22Rv1 (cell line): ENCODE measurements around the gene DUSP16.
"Not testable (repeated sequence)": the region's sequence is repeated elsewhere in the genome, so short reads cannot be mapped to it uniquely, and the experiment has no call there.

Experiments used
- H3K27ac ChIP-seq: fragments of 450-650 bp; 2 replicates; pipeline ENCODE4 v1.5.1; 2017
- ZFX ChIP-seq: fragments of 450-650 bp; IDR thresholded peaks from 2 replicates; pipeline ENCODE4 v1.6.1; 2017; ENCODE audit warnings: antibody characterized with exemption, borderline replicate concordance
- TF ChIP-seq, protein P1 (sequence below): fragments of 450-650 bp; IDR thresholded peaks from 2 replicates; pipeline ENCODE4 v1.5.1; 2017; ENCODE audit warnings: mild to moderate bottlenecking

Gene DUSP16

DNA sequence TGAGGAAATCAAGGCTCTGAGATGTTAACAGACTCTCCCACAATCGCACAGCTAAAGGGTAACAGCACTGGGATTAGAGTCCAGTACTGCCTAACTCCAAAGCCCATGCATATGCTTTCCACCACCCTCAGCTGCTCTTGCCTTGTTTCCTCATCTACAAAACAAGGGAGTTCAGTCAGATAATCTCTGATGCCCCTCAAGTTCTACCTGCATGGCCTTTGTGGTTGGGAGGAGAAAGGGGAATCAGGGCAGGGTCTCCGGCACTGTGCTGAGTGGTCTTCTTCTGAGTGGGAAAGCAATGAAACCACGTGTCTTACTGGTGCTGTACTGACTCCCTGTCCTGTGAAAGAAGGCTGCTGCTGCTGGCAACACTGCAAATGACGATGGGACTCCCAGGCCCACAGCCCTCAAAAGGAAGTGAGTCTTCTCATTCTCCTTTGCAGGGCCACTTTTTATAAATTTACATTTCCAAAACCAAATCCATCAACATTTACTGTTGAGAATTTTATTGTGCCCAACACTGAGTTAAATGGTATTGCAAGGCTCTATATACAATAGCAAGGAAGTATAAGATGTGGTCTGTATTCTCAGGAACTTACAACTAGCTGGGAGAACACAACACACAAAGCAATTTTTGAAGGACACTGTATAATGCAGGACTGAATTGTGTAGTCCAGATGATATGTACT, 19.7 kb upstream of the DUSP16 start:
- TF ChIP-seq ZFX, result no peak
- TF ChIP-seq, protein P1, sequence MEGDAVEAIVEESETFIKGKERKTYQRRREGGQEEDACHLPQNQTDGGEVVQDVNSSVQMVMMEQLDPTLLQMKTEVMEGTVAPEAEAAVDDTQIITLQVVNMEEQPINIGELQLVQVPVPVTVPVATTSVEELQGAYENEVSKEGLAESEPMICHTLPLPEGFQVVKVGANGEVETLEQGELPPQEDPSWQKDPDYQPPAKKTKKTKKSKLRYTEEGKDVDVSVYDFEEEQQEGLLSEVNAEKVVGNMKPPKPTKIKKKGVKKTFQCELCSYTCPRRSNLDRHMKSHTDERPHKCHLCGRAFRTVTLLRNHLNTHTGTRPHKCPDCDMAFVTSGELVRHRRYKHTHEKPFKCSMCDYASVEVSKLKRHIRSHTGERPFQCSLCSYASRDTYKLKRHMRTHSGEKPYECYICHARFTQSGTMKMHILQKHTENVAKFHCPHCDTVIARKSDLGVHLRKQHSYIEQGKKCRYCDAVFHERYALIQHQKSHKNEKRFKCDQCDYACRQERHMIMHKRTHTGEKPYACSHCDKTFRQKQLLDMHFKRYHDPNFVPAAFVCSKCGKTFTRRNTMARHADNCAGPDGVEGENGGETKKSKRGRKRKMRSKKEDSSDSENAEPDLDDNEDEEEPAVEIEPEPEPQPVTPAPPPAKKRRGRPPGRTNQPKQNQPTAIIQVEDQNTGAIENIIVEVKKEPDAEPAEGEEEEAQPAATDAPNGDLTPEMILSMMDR, result no peak
- no peak overlapping the region for H3K27ac ChIP-seq

GRCh38 chr12:12580716-12581115, 18.1 kb upstream of the DUSP16 start:
- H3K27ac ChIP-seq, result not testable (repeated sequence)

- TF ChIP-seq, protein P1, result no peak
- no peak for TF ChIP-seq ZFX
- peak overlapping the region; percentile 55 for H3K27ac ChIP-seq
These were observed 15.1 kb upstream of the DUSP16 start for GRCh38 chr12:12577786-12578185.

DNA sequence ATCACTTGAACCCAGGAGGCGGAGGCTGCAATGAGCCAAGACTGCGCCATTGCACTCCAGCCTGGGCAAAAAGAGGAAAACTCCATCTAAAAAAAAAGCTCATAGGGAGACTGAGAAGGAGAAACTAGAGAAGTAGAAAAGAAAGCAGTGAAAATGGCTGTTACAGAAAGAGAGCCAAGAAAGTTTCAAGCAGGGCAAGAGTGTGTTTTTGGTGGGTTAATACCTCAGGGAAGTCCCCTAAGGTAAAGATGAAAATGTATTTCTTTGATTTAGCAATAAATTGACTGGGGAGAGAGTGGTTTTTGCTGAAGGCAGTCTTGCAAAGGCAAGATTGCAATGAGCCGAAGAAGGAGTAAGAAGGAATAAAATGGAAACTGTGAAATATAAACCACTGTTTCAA, 10.0 kb upstream of the DUSP16 start:
- TF ChIP-seq ZFX, result no peak
- TF ChIP-seq, protein P1, result no peak
- no peak overlapping the region for H3K27ac ChIP-seq

GRCh38 chr12:12565971-12566370, 3.3 kb upstream of the DUSP16 start:
- not testable (repeated sequence) for H3K27ac ChIP-seq

- peak overlapping the region; percentile 99 for H3K27ac ChIP-seq
- TF ChIP-seq, protein P1, result no peak
- no peak for TF ChIP-seq ZFX
These were observed 2.2 kb upstream of the DUSP16 start for GRCh38 chr12:12564911-12565310.

DNA sequence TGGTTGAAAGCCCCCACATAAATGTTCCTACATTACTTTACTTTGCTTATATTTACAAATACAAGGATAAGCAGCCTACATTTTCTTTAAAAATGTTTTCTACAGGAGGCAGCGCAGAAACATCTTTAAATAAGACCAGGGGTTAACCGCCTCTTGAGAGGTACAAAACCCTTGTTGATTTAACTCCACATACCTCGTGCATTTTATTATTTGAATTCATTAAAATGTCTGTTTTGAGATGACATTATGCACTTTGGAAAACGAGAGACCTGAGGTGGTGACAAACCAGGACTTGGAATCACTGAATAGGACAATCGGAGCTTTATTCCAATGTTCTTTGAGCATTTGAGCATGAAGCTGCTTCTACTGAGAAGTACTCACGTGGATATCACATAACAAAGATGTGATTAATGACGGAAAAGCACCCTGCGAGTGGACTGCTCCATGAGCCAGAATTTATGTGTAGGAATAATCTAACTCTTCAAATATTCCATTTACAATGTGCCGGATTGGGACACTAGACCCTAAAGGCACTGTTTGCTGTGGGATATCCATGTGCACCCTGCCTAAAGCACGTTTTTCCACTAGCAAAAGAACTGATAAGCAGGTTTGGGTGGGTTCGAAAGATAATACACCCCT, 746 bp upstream of the DUSP16 start:
- peak overlapping the region; percentile 99 for H3K27ac ChIP-seq
- TF ChIP-seq ZFX, result no peak
- TF ChIP-seq, protein P1, result no peak

- TF ChIP-seq, protein P1, result no peak
- no peak for TF ChIP-seq ZFX
- H3K27ac ChIP-seq, result peak overlapping the region; percentile 99
These were observed 613 bp downstream of the DUSP16 start for GRCh38 chr12:12562016-12562483.
